GM19452 (cell line): ENCODE results near the gene CT45A10.
"Not testable (repeated sequence)": the region's sequence is repeated elsewhere in the genome, so short reads cannot be mapped to it uniquely, and the experiment has no call there.

ENCODE experiments used
- ATAC-seq: cut with Tn5 transposase; IDR thresholded peaks from one replicate; pipeline ENCODE4 v1.9.1; 2021; ENCODE audit not compliant: unreplicated experiment

Gene CT45A10, protein sequence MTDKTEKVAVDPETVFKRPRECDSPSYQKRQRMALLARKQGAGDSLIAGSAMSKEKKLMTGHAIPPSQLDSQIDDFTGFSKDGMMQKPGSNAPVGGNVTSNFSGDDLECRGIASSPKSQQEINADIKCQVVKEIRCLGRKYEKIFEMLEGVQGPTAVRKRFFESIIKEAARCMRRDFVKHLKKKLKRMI

GRCh38 chrX:135893294-135893817 lies at the start of gene CT45A10, which contains the start of gene SAGE1:
TSS of gene CT45A10 (minus strand) at chrX:135893444. CDS start at chrX:135885344, 8,100 bp downstream.
TSS of gene SAGE1 (plus strand) at chrX:135893716. CDS start at chrX:135896243, 2,527 bp downstream.
- ATAC-seq: no peak

DNA sequence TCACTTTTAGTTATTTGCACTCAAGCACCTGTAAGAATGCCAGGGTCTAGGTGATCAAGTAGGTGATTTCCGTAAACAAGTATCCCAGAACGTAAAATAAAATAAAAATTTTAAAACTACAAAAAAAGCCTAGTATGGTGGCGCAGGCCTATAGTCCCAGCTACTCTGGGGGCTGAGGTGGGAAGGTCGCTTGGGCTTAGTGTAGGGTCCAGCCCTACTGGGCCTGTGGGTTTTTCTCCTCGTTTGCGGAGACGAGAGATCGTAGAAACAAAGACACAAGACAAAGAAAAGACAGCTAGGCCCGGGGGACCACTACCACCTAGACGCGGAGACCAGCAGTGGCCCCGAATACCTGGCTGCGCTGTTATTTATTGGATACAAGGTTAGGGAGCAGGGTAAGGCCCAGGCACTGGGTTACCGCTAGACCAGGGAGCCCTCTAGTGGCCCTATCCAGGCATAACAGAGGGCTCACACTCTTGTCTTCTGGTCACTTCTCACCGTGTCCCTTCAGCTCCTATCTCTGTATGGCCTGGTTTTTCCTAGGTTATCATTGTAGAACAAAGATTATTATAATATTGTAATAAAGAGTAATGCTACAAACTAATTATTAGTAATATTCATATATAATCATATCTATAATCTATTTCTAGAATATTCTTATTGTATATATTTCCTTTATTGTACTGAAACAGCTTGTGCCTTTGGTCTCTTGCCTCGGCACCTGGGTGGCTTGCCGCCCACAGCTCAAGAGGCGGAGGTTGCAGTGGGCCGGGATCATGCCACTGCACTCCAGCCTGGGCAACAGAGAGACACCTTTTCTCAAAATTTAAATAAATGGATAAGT lies 38.6 kb upstream of the CT45A10 start:
- ATAC-seq: no peak

DNA sequence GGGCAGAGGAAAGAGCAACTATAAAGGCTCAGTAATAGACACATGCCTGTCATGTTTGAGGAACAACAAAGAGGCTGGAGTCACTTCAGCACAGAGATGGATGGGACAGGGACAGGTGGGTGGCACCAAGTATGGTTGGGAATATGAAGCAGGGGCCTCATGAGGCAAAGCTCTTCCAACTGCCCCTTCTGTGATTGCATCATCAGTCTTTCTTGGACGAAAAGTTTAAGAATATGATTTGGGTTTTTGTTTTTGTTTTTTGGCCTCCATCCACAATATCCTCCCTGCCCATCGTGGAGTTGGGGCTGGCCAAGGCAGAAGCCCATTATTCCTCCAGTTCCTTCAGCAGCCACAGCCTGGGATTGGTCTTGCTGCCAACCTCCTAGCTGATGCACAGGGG lies 34.7 kb upstream of the CT45A10 start:
- no peak for ATAC-seq

GRCh38 chrX:135923353-135923752 lies 30.1 kb upstream of the CT45A10 start:
- no peak for ATAC-seq

DNA sequence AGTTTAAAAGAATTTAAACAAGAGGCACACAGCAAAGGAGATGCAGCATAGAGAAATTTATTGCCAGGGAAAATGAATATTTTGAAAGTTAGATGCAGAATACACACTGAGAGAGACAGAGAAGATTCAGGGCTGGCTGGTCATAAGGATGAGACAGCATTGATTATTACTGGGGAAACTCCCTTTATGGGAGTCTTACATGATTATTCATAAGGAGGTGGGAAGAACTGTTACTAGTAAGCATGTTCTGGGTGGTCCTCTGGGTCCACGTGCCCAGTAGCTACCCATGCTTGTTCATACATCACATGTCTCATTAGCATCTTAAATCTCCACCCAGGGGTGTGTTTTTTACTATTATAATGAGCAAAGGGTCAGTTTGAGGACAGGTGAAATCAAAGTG lies 27.3 kb upstream of the CT45A10 start:
- ATAC-seq: not testable (repeated sequence)

- no peak for ATAC-seq
Measured at GRCh38 chrX:135914404-135914803, 21.2 kb upstream of the CT45A10 start.

DNA sequence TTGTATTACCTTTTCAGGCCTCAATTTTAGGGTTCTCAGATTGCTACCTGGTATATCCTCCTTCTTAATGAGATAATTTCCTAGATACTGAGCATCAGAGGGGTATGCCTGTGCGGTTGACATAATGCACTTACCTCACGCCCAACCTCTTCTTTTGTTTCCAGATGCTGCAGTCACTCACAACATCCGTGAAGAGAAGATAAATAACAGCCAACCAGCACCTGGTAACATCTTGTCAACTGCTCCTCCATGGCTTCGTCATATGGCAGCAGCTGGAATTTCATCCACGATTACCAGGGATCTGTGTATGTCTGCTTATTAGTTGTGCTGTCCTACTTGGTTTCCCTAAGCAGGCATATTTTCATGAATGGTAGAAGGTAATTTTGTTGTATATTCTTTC lies 17.0 kb upstream of the CT45A10 start:
- ATAC-seq: no peak

DNA sequence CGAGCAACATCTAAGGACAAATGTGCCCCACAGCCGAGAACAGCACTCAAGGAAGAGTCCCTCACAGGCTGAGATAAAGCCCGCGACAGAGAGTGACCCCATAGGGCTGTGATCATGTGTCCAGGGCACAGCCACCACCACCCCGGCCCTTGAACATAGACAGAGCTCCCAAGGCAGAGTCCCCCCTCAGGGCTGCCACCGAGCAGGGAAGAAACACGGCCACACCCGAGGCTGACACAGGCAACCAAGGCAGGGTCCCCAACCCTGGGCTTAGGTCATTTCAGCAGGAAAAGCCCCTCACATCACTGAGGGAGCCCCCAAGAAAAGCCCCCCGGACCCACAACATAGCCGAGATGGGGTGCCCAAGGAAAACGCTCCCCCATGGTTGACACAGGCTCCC lies 463 bp downstream of the CT45A10 start:
- no peak for ATAC-seq

DNA sequence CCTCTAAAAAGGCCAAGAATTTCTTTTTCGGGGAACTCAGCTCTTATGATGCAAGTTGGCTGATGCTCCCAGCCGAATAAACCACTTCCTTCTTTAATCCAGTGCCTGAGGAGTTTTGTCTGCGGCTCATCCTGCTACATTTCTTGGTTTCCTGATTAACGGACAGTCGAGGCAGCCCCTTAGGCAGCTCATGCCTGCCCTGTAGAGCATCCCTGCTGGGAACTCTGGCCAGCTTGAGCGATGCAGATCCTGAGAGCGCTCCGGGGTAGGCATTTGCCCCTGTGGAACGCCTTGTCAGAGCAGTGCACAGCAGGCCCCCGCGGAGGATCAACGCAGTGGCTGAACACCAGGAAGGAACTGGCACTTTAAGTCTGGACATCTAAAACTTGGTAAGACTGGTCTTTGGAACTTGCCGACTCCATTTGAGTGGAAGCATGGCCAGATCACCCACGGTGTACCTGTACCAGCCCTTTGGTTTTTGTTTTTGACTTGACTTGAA lies 3.1 kb downstream of the CT45A10 start:
- no peak for ATAC-seq

DNA sequence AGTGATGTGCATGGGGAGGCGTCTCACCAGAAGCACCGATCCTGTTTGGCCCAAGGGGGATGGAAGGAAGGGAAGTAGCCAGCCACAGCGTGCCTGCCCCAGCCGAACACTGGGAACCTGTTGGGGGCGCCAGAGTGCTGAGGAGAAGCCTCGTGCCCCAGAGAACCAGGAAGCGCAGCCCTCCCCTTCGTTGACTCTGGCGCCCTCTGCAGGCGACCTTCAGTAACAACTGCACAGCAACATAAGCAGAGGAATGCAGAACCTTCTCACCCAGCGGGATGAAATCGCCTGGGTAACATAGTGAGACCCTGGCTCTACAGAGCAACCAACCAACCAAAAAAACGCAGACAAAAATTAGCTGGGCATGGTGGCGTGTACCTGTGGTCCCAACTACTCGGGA lies 4.3 kb downstream of the CT45A10 start:
- not testable (repeated sequence) for ATAC-seq

GRCh38 chrX:135888230-135888629 lies 5.0 kb downstream of the CT45A10 start:
- not testable (repeated sequence) for ATAC-seq

GRCh38 chrX:135882741-135883140 lies 10.5 kb downstream of the CT45A10 start:
- not testable (repeated sequence) for ATAC-seq

DNA sequence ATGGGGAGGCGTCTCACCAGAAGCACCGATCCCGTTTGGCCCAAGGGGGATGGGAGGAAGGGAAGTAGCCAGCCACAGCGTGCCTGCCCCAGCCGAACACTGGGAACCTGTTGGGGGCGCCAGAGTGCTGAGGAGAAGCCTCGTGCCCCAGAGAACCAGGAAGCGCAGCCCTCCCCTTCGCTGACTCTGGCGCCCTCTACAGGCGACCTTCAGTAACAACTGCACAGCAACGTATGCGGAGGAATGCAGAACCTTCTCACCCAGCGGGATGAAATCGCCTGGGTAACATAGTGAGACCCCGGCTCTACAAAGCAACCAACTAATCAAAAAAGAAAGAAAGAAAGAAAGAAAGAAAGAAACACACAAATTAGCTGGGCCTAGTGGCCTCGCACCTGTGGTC lies 21.5 kb downstream of the CT45A10 start, which contains the start of gene CT45A9:
Gene CT45A9, minus strand, starts transcription at position 101 of the 400 bp plus-strand sequence. CDS start 3,751 bp downstream, outside the sequence.
- ATAC-seq: not testable (repeated sequence)

- not testable (repeated sequence) for ATAC-seq
Measured at GRCh38 chrX:135854438-135854837, 38.8 kb downstream of the CT45A10 start, which contains the start of gene CT45A8. TSS of gene CT45A8 (minus strand) at chrX:135854538. CDS start at chrX:135850783, 3,755 bp downstream.

GRCh38 chrX:135837180-135837579 lies 56.1 kb downstream of the CT45A10 start, which contains the start of gene CT45A7:
TSS of gene CT45A7 (minus strand) at chrX:135837280. CDS start at chrX:135833533, 3,747 bp downstream.
- not testable (repeated sequence) for ATAC-seq
